HL-60/S4 treated with phorbol 12-myristate 13-acetate at 8.2 ng/mL for 4 days and 3 days (cell line): Measurements from ENCODE around the gene ATXN7L3.
"Not testable (repeated sequence)": the region's sequence is repeated elsewhere in the genome, so short reads cannot be mapped to it uniquely, and the experiment has no call there.

Source experiments
- in situ Hi-C: fragments of 300-500 bp; cut with MboI; formaldehyde crosslinking; loops from 2 replicates; pipeline ENCODE4 v1.15.0; 2022; ENCODE audit warnings: low sequenced_read_pairs

The ATXN7L3 gene

DNA sequence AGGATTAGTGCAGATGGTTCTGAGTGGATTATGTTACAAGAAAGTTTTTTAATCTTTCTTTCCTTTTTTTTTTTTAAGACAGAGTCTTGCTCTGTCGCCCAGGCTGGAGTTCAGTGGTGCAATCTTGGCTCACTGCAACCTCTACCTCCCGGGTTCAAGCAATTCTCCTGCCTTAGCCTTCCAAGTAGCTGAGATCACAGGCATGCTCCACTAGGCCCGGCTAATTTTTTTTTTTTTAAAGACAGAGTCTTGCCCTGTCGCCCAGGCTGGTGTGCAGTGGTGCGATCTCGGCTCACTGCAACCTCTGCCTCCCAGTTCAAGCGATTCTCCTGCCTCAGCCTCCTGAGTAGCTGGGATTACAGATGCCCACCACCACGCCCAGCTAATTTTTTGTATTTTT is 55.8 kb downstream of the ATXN7L3 start:
- in situ Hi-C loops = not testable (repeated sequence)
